Heart left ventricle (tissue), 13 donors: ENCODE results near the gene EXOC4.

Experiments
- CTCF ChIP-seq, 12 donors: fragments of 200-600 bp; sonication (generic) in 4 of 12; IDR thresholded peaks; one replicate each; pipeline versions ENCODE4 v1.5.0 to v1.8.0; 2018 to 2022; ENCODE audit warnings: antibody characterized with exemption in 12 of 12, mild to moderate bottlenecking in 5 of 12
- POLR2A ChIP-seq, 2 donors: fragments of 450-650 bp; IDR thresholded peaks; one replicate each; pipeline ENCODE4 v1.6.1; 2017; ENCODE audit warnings: antibody characterized with exemption in 2 of 2, mild to moderate bottlenecking in 2 of 2, moderate library complexity in 2 of 2
- donor health status: ischemic (EF 13 %, LVEDD 7.1; RV severe dilation, severe dysfunction).
- donor health status: DM: no; HTN: yes; CAD: no.
- donor health status: DM: no; HTN: no; CAD: no.
- donor health status: ischemic (EF 25% LVEDD 6.9; RV normal size, moderate dysfunction).
- donor health status: ischemic (EF 25% LVEDD 5.7; RV mildly dilated, moderate dysfunction).
- donor health status: ischemic (EF 35%, LVEDD 5.7; RV mildly dilated, moderate dysfunction).
- donor health status: nonischemic (EF 11% LVEDD 7.7; RV severe dilation, severe dysfunction).
- donor health status: DM: yes; HTN: yes; CAD: no.
- donor health status: PGD.
- donor health status: ischemic (EF 29% LVEDD 5.4; RV normal size, mild dysfunction).
- donor health status: nonischemic (EF 23%, LVEDD 6.1; RV moderate dilation, normal function).

DNA sequence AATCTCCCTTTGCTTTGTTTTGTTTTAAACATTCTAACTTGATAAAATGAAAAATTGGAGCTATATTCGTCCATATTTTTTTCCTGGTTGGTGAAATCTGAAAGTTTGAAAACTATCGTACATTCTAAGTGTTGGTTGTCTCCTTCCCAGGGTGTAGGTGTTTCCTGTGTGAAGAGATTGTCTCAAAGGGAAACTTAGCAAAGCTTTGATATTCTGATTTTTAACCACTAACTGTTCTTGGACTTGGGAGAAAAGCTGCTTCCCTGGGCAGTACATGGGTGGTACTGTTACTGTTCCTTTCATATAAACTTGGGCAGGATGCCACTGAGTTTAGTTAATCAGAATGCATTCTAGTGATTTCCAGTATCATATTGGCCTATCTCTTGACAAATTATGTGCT is 620.8 kb downstream of the EXOC4 start:
- TF ChIP-seq CTCF (IDR thresholded peaks at IDR 0.05), result no peak
- no peak for TF ChIP-seq POLR2A (IDR thresholded peaks at IDR 0.05)
